ENCODE results near the gene ARPC1B.
A peak's percentile ranks its signal among the peaks of the same experiment; 100 is the strongest.

The ARPC1B gene

GRCh38 chr7:99389772-99390171 is 15.2 kb downstream of the ARPC1B start:
- DNase-seq (ENCODE audit: low read depth) = no peak

- no peak for DNase-seq (ENCODE audit: low read depth)
Measured at GRCh38 chr7:99390941-99391602, 16.5 kb downstream of the ARPC1B start.

- no peak for DNase-seq (ENCODE audit: low read depth)
Measured at GRCh38 chr7:99392046-99392445, 17.5 kb downstream of the ARPC1B start.

GRCh38 chr7:99392659-99393354 is 18.3 kb downstream of the ARPC1B start:
- DNase-seq (ENCODE audit: low read depth) = no peak

- DNase-seq (ENCODE audit: low read depth) = no peak
Measured at GRCh38 chr7:99393355-99394187, 19.0 kb downstream of the ARPC1B start.

GRCh38 chr7:99394188-99394502 is 19.6 kb downstream of the ARPC1B start:
- DNase-seq (ENCODE audit: low read depth) = no peak

GRCh38 chr7:99395616-99396327 is 21.2 kb downstream of the ARPC1B start:
- no peak for DNase-seq (ENCODE audit: low read depth)

GRCh38 chr7:99396418-99397296 is 22.1 kb downstream of the ARPC1B start:
- DNase-seq (ENCODE audit: low read depth) = no peak

GRCh38 chr7:99397297-99397983 is 22.9 kb downstream of the ARPC1B start:
- DNase-seq (ENCODE audit: low read depth) = no peak

- no peak for DNase-seq (ENCODE audit: low read depth)
Measured at GRCh38 chr7:99398891-99399445, 24.4 kb downstream of the ARPC1B start.

GRCh38 chr7:99399597-99399996 is 25.1 kb downstream of the ARPC1B start:
- no peak for DNase-seq (ENCODE audit: low read depth)

GRCh38 chr7:99402854-99403253 is 28.3 kb downstream of the ARPC1B start:
- no peak for DNase-seq (ENCODE audit: low read depth)

- no peak for DNase-seq (ENCODE audit: low read depth)
Measured at GRCh38 chr7:99403764-99404163, 29.2 kb downstream of the ARPC1B start.

GRCh38 chr7:99404235-99404976 is 29.9 kb downstream of the ARPC1B start:
- no peak for DNase-seq (ENCODE audit: low read depth)

- no peak for DNase-seq (ENCODE audit: low read depth)
Measured at GRCh38 chr7:99404977-99405320, 30.4 kb downstream of the ARPC1B start.

GRCh38 chr7:99406557-99406956 is 32.0 kb downstream of the ARPC1B start:
- no peak for DNase-seq (ENCODE audit: low read depth)

- DNase-seq (ENCODE audit: low read depth) = no peak
Measured at GRCh38 chr7:99407872-99408378, 33.4 kb downstream of the ARPC1B start.

- peak; percentile 83 for DNase-seq (ENCODE audit: low read depth)
Measured at GRCh38 chr7:99408379-99409191, 34.1 kb downstream of the ARPC1B start, which contains the start of the genes BUD31 and PDAP1. Gene BUD31, plus strand, starts transcription at chr7:99408969. Its CDS starts 2,124 bp downstream, at chr7:99411093. Gene PDAP1, minus strand, starts transcription at chr7:99408597. Its CDS starts 49 bp downstream, at chr7:99408548.

GRCh38 chr7:99409192-99409572 is 34.7 kb downstream of the ARPC1B start:
- DNase-seq (ENCODE audit: low read depth) = no peak

Data from stimulated activated CD8-positive, alpha-beta memory T cell treated with anti-CD3 and anti-CD28 coated beads, Interleukin-7, amount 100 ng/mL, for 24 hours (primary cell).